ENCODE measurements around the gene ITPRID1.
"Not testable (repeated sequence)": the region's sequence is repeated elsewhere in the genome, so short reads cannot be mapped to it uniquely, and the experiment has no call there.

Gene ITPRID1

DNA sequence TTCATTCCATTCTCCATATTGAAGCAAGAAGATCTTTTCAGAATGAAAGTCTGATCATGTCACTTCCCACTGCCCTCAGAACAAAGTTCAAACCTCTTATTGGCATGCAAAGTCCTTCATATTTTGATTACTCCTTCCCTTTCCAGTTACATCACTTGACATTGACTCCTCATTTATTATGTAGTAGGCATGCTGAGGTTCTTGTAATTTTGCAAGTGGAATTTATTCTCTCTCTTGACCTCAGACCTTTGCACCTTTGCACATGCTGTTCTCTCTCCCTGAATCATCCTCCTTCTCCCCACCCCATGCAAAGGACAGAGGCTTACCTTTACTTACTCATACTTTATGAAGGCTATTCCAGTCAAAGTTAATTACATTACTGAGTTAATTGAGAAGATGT, 13.0 kb downstream of the ITPRID1 start:
- no peak for TF ChIP-seq Cebpa-rat (IDR thresholded peaks at IDR 0.05)
- H4K20me1 ChIP-seq = no peaks in the 10 kb centered on the region
- H3K4me3 ChIP-seq = no peak overlapping the region
- no peaks in the 10 kb centered on the region for H3K27me3 ChIP-seq
- H3K4me2 ChIP-seq = no peak overlapping the region
- H3K9me3 ChIP-seq (replicated peaks in 1 of 11) = no peaks in the 10 kb centered on the region
- no peaks in the 10 kb centered on the region for H3K36me3 ChIP-seq
- H3K4me1 ChIP-seq = no peaks in the 10 kb centered on the region; a peak in 1 of 20 replicates
- H3K9ac ChIP-seq = no peak overlapping the region
- H3K27ac ChIP-seq = no peak overlapping the region

DNA sequence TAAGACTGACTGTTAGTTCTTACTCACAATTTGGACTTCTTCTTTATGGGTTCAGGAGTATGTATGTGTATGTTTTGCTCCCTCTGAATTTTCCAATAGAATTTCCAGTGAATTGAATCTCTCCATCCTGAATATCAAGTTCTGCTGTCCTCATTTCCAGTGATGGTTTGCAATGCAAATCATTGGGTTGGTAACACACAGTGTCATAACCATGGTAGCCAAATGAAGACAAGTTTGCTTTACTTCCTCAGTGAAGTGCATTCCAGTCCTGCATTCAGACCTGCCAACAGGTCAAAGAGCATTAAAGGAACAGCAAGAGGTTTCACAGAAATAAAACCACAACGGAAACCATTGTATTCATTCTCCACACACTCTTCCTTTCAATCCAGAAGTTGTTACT, 15.2 kb downstream of the ITPRID1 start:
- H3K9me3 ChIP-seq (replicated peaks in 1 of 11) = no peaks in the 10 kb centered on the region
- no peaks in the 10 kb centered on the region for H3K36me3 ChIP-seq
- no peak for TF ChIP-seq Cebpa-rat (IDR thresholded peaks at IDR 0.05)

DNA sequence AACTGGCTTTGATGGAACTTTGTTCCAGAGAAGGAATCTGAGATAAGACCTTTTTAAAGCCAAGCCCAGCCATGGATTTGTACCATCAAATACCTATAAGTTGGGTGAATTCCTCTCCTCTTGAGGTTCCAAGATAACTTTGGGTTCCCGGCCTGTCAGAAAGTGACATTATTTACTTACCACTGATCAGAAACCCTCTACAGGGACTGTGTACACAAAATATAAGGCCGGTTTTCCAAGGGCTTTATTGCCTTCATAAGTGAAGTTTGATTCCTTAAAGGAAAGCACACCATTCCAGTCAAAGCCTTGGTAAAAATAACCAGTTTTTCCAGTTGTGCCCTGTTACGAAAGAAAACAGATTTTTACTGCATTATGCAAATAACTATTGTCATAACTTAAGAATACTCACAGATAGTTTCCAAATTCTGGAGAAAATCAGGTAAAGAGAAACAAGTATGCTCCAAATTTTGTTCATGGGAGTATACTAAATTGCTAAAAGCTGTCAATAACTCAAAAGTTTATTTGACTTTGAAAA, 26.8 kb downstream of the ITPRID1 start:
- H3K27ac ChIP-seq; H3K9ac ChIP-seq; H3K9me3 ChIP-seq (replicated peaks in 1 of 11); H3K27me3 ChIP-seq; H3K4me2 ChIP-seq; H3K4me3 ChIP-seq; H3K36me3 ChIP-seq; H3K4me1 ChIP-seq; H4K20me1 ChIP-seq: not testable (repeated sequence)

More for the DNA sequence above, 15.2 kb downstream of the ITPRID1 start:
- H3K27ac ChIP-seq = no peak overlapping the region
- no peaks in the 10 kb centered on the region for H4K20me1 ChIP-seq
- H3K4me1 ChIP-seq = no peaks in the 10 kb centered on the region; a peak in 1 of 20 replicates
- no peak overlapping the region for H3K9ac ChIP-seq
- H3K27me3 ChIP-seq = no peaks in the 10 kb centered on the region
- H3K4me2 ChIP-seq = no peak overlapping the region
- H3K4me3 ChIP-seq = no peak overlapping the region

DNA sequence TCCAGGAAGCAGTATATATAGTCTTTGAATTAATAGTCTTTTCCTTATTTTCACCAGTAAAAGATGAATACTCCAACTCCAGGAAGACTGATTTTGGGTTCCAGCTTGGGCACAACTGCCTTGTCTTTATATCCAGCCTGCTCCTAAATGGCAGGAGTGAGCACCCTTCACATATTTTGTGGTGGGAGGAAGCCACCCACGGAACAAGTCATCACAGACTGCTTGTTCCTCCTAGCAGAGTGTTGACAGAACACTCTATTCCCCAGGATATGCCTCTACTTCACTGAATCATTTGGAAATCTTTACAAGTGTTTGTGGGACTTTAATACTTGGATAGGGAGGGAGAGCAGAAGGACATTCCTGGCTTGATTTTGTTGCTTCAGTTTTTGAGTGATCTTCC, 31.7 kb downstream of the ITPRID1 start:
- no peaks in the 10 kb centered on the region for H3K9me3 ChIP-seq (replicated peaks in 1 of 11)
- H3K27me3 ChIP-seq = no peaks in the 10 kb centered on the region
- H3K27ac ChIP-seq = no peak overlapping the region
- no peak overlapping the region for H3K9ac ChIP-seq
- no peak overlapping the region for H3K4me2 ChIP-seq
- no peaks in the 10 kb centered on the region for H3K36me3 ChIP-seq
- no peak overlapping the region for H3K4me3 ChIP-seq
- H4K20me1 ChIP-seq = no peaks in the 10 kb centered on the region
- H3K4me1 ChIP-seq = no peaks in the 10 kb centered on the region
- no peak for TF ChIP-seq Cebpa-rat (IDR thresholded peaks at IDR 0.05)

DNA sequence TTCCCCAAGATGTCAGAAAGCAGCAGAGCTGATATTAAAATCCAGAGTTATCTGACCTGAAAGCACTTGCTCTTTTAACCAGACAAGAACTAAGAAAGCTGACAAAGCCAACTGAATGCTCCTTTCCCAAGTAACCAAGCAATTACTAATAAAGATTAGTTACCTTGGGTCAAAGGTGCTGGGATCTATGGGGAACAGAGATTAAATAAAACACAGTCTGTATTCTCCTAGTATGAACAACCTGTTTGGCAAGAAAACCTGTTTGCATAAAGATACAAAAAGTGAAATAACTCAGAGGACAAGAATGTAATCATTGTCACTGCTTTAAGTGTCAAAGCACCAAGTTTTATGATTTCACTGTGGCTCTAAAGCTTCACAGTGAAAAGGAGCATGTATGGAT, 35.7 kb downstream of the ITPRID1 start:
- no peaks in the 10 kb centered on the region for H4K20me1 ChIP-seq
- no peak overlapping the region for H3K9ac ChIP-seq
- H3K36me3 ChIP-seq = no peaks in the 10 kb centered on the region
- no peak for TF ChIP-seq Cebpa-rat (IDR thresholded peaks at IDR 0.05)
- H3K27me3 ChIP-seq = no peaks in the 10 kb centered on the region
- no peaks in the 10 kb centered on the region for H3K9me3 ChIP-seq (replicated peaks in 1 of 11)
- H3K27ac ChIP-seq = no peak overlapping the region
- no peak overlapping the region for H3K4me2 ChIP-seq
- no peaks in the 10 kb centered on the region for H3K4me1 ChIP-seq
- H3K4me3 ChIP-seq = no peak overlapping the region

DNA sequence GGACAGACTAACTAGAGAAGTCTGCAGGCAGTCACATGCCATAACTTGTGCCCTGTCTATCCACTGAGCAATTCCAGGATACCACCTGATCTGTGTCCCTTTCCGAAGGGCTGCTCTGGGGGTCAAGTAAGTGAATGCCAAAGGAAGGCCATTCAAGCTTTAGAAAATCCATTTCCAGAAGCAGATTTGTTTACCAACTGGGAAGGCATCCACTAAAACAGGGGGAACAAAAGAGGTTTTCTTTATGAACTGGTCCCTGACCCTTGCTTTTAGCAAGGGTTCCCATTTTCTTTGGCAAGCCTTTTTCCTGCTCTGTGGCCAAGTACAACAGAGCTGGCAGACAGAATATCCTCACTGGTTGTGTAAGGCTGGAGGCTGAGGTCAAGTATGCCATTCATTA, 36.5 kb downstream of the ITPRID1 start:
- Histone ChIP-seq H3K4me3 (no peak overlapping the region), H3K4me1 (no peaks in the 10 kb centered on the region), H3K27me3 (no peaks in the 10 kb centered on the region), H3K36me3 (no peaks in the 10 kb centered on the region), H3K27ac (no peak overlapping the region), H4K20me1 (no peaks in the 10 kb centered on the region), H3K9ac (no peak overlapping the region), H3K4me2 (no peak overlapping the region), H3K9me3 (replicated peaks in 1 of 11) (no peaks in the 10 kb centered on the region)
- no peak for TF ChIP-seq Cebpa-rat (IDR thresholded peaks at IDR 0.05)

DNA sequence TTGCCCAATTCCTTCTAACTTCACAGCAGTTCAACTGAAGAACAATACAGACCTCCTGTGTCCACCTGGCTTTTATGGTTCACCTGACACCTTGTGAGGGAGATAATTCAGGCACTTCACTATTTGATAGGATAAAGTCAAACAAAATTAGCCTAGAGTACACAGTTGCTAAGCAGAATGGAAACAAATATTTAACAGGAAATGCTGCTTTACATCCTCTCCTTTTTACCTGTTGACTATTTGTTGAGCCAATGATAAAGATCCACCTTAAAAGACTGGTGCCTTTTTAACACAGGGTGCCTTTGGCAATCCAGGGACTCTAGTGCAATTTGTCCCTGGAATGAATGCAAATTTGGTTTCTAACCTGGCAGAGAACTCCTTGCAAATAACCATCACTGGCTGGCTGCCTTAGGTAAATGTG, 39.8 kb downstream of the ITPRID1 start:
- Histone ChIP-seq H3K36me3 (no peaks in the 10 kb centered on the region), H3K9ac (no peak overlapping the region), H3K27ac (no peak overlapping the region), H4K20me1 (no peaks in the 10 kb centered on the region), H3K27me3 (no peaks in the 10 kb centered on the region), H3K9me3 (replicated peaks in 1 of 11) (no peaks in the 10 kb centered on the region), H3K4me2 (no peak overlapping the region), H3K4me3 (no peak overlapping the region), H3K4me1 (no peaks in the 10 kb centered on the region)
- TF ChIP-seq Cebpa-rat (IDR thresholded peaks at IDR 0.05) = no peak

DNA sequence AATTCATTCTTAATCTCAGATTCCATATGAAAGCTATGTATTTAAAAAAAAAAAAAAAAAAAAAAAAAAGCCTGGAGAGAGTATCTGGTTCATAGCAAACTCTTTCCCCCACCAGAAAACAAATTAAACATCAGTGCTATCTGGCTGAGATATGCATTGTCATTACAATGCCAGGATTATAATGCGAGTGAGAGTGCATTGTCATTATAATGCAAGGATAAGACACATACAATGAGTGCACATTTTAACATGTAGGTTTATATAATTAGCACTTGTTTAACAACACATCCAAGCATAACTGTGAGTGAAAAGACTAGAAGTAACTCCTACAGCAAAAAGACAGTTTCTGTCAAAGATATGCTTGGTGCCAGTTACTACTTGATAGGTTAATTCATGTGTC, 48.1 kb downstream of the ITPRID1 start:
- H3K27me3 ChIP-seq = no peaks in the 10 kb centered on the region
- no peak overlapping the region for H3K4me3 ChIP-seq
- no peak overlapping the region for H3K27ac ChIP-seq
- no peak for TF ChIP-seq Cebpa-rat (IDR thresholded peaks at IDR 0.05)
- no peak overlapping the region for H3K4me2 ChIP-seq
- no peaks in the 10 kb centered on the region for H3K9me3 ChIP-seq (replicated peaks in 1 of 11)
- no peak overlapping the region for H3K9ac ChIP-seq
- no peaks in the 10 kb centered on the region for H4K20me1 ChIP-seq
- no peaks in the 10 kb centered on the region for H3K36me3 ChIP-seq
- no peaks in the 10 kb centered on the region for H3K4me1 ChIP-seq

DNA sequence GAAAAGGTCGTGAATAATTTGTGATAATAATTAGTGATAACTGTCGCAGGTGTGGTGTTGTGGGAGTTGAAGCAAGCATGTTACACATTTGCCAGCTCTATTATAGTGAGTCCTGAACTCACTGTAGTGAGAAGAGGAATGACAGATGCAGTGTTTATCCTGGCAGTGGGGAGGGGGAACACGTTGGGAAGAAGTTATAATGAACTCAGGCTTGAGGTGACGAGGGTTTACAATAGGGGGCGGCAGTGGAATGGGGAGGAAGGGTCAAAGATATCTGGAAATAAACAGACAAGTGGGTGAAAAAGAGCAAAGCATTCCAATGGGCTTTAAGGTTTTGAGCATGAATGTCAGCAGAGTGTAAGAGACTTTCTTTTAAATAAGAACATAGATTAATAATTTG, 49.6 kb downstream of the ITPRID1 start:
- Histone ChIP-seq H3K4me2 (no peak overlapping the region), H3K27me3 (no peaks in the 10 kb centered on the region), H3K27ac (no peak overlapping the region), H3K4me3 (no peak overlapping the region), H3K36me3 (no peaks in the 10 kb centered on the region), H3K9me3 (replicated peaks in 1 of 11) (no peaks in the 10 kb centered on the region), H4K20me1 (no peaks in the 10 kb centered on the region), H3K4me1 (no peaks in the 10 kb centered on the region), H3K9ac (no peak overlapping the region)
- TF ChIP-seq Cebpa-rat (IDR thresholded peaks at IDR 0.05) = no peak

DNA sequence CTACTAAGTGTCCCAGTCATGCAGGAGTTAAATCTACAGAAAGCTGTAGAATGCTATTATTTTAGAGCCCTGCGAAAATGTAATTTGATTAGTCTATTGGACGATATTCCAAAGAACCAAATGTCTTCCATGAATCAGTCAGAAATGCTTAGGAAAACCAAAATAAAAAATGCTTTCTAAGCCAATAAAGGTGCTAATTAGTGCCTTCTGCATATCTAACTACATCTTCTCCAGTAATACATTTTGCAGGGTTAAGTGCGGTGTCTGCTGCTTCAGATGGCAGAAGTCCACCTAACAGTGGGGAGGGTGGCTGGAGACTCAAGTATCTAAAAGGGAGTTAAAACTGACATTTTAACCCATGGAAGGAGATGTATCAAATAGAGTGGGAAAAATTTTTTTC, 50.1 kb downstream of the ITPRID1 start:
- no peaks in the 10 kb centered on the region for H3K9me3 ChIP-seq (replicated peaks in 1 of 11)
- no peak for TF ChIP-seq Cebpa-rat (IDR thresholded peaks at IDR 0.05)
- no peak overlapping the region for H3K4me2 ChIP-seq
- no peaks in the 10 kb centered on the region for H4K20me1 ChIP-seq
- H3K36me3 ChIP-seq = no peaks in the 10 kb centered on the region
- no peak overlapping the region for H3K4me3 ChIP-seq
- no peaks in the 10 kb centered on the region for H3K4me1 ChIP-seq
- H3K27me3 ChIP-seq = no peaks in the 10 kb centered on the region
- no peak overlapping the region for H3K9ac ChIP-seq
- no peak overlapping the region for H3K27ac ChIP-seq

DNA sequence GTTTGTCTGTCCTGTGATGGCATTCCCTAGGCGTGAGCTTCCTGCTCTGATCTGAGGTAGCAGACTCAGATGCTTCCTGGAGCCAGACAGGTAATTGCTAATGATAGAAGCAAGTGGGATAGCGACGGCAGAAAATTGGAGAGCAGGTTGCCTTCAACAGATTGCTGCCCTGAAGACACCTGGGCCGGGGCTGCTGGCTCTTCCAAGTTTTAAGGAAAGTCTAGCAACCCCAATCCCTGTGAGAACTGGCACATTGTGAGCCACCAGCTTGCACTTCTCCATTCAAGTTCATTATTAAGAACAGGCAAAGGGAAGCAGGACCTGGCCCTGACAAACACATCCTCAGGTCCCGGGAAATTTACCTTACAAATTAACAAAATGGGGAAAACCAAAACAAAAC, 50.8 kb downstream of the ITPRID1 start:
- Histone ChIP-seq H4K20me1 (no peaks in the 10 kb centered on the region), H3K9ac (no peak overlapping the region), H3K4me3 (no peak overlapping the region), H3K36me3 (no peaks in the 10 kb centered on the region), H3K9me3 (replicated peaks in 1 of 11) (no peaks in the 10 kb centered on the region), H3K4me1 (no peaks in the 10 kb centered on the region), H3K4me2 (no peak overlapping the region), H3K27me3 (no peaks in the 10 kb centered on the region), H3K27ac (no peak overlapping the region)
- no peak for TF ChIP-seq Cebpa-rat (IDR thresholded peaks at IDR 0.05)
